Aorta (tissue), 5 donors: ENCODE results near the gene VSTM5. TPM values are rescaled to one million over a fixed set of nuclear protein-coding genes. Genes with fewer than 3 reads are reported as not detected.

Experiments used
- ATAC-seq: fragments of 200-7000 bp; cut with Tn5 transposase; one replicate; pipeline ENCODE4 v1.9.1; 2022; ENCODE audit warnings: moderate library complexity; ENCODE audit not compliant: low FRiP score
- DNase-seq, 2 donors: peaks; one replicate each; pipeline ENCODE4 v3.0.0-alpha.2; 2020
- H3K27ac ChIP-seq, 2 donors: one replicate each; pipeline ENCODE4 v1.5.1; 2013; ENCODE audit warnings: low read length in 2 of 2, mild to moderate bottlenecking in 2 of 2, moderate library complexity in 2 of 2, control low read depth in 1 of 2, inconsistent platforms in 1 of 2, low read depth in 1 of 2
- H3K27me3 ChIP-seq, 2 donors: one replicate each; pipeline ENCODE4 v1.6.1; 2013; ENCODE audit warnings: control low read depth in 1 of 2, low read length in 1 of 2, mild to moderate bottlenecking in 1 of 2, moderate library complexity in 1 of 2; ENCODE audit not compliant: insufficient read depth in 2 of 2, control insufficient read depth in 1 of 2
- H3K36me3 ChIP-seq, 2 donors: one replicate each; pipeline ENCODE4 v1.6.1; 2013; ENCODE audit warnings: control low read depth in 1 of 2, low read length in 1 of 2, mild to moderate bottlenecking in 1 of 2; ENCODE audit not compliant: insufficient read depth in 2 of 2, control insufficient read depth in 1 of 2
- H3K4me1 ChIP-seq, 2 donors: one replicate each; pipeline ENCODE4 v1.6.1; 2013; ENCODE audit warnings: low read length in 2 of 2, control low read depth in 1 of 2, mild to moderate bottlenecking in 1 of 2, moderate library complexity in 1 of 2; ENCODE audit not compliant: insufficient read depth in 2 of 2, control insufficient read depth in 1 of 2
- H3K4me3 ChIP-seq, 2 donors: one replicate each; pipeline ENCODE4 v1.5.1; 2013; ENCODE audit warnings: low read length in 2 of 2, control low read depth in 1 of 2, mild to moderate bottlenecking in 1 of 2
- H3K9me3 ChIP-seq: one replicate; pipeline ENCODE4 v1.6.1; 2013; ENCODE audit warnings: mild to moderate bottlenecking, low read length; ENCODE audit not compliant: control insufficient read depth
- WGBS, 2 donors: extraction: QIAGEN DNeasy Blood & Tissue Kit; methylation state at CpG; one replicate each; pipeline ENCODE4 v1.1.7; 2013; 5-methylcytosine and 5-hydroxymethylcytosine counted together
- intact Hi-C, 2 donors: fragments of 100-400 bp; cut with DNase I; formaldehyde crosslinking; loops; one replicate each; pipeline versions ENCODE4 v1.14.2 to v1.15.0; 2022
- polyA plus RNA-seq, 2 donors: library from polyadenylated mRNA; stranded (reverse); fragments of 200-250 nt; gene quantifications; one replicate each; pipeline ENCODE4 v1.2.3, GENCODE V29; 2013
- total RNA-seq, 2 donors: library from RNA; stranded (reverse); fragmentation: NEBNext Ultra II Directional; extraction: Animal tissue kit (Norgen Biotek cat#: 25700); gene quantifications; one replicate each; pipeline ENCODE4 v1.2.1, GENCODE V29; 2021
- donor health status: healthy with polysubstance abuse.
- donor health status: Bipolar disorder and iron deficiency.
- donor health status: DM: no; HTN: no; CAD: no.
- donor health status: DM: no; HTN: no; CAD: no.
- donor health status: DM: yes; HTN: yes; CAD: no.

The VSTM5 gene
- total and polyA plus RNA-seq, 4 donors, result 0.36 to 0.87 TPM; not detected in 2

GRCh38 chr11:93772123-93772522 lies 78.3 kb downstream of the VSTM5 start:
- H3K36me3 ChIP-seq, result no peaks in the 10 kb centered on the region
- no peaks in the 10 kb centered on the region for H3K27me3 ChIP-seq
- no peak overlapping the region for H3K4me3 ChIP-seq
- intact Hi-C loops, result no loop called here
- DNase-seq (no peak), ATAC-seq (no peak)
- H3K4me1 ChIP-seq, result no peaks in the 10 kb centered on the region
- WGBS, 2 donors, result 97 to 99% methylated on average over 4 of the region's 4 CpGs
- no peaks in the 10 kb centered on the region for H3K9me3 ChIP-seq
- no peak overlapping the region for H3K27ac ChIP-seq

DNA sequence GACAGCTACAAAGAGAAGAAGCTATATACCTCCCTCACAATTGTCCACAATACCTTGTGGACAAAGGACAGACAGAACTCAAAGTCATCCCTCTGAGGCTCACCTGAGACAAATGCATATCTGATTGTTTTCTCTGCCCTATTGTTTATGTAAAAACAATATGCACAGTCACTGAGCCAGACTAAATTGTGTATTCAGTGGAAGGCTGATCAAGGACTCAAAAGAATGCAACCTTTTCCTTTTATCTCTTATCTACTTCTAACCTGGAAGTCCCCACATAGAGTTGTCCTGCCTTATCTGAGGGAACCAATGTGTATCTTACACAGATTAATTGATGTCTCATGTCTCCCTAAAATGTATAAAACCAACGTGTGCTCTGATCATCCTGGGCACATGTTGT lies 80.3 kb downstream of the VSTM5 start:
- ATAC-seq (no peak), DNase-seq (no peak)
- Histone ChIP-seq H3K27me3 (no peaks in the 10 kb centered on the region), H3K36me3 (no peaks in the 10 kb centered on the region), H3K4me3 (no peak overlapping the region), H3K27ac (no peak overlapping the region), H3K4me1 (no peaks in the 10 kb centered on the region), H3K9me3 (no peaks in the 10 kb centered on the region)
- 55 to 61% methylated on average over 1 of the region's 1 CpG for WGBS, 2 donors
- intact Hi-C loops, result no loop called here

Other genes with a start within 250 kb of the VSTM5 start
- gene CEP295, start 188.9 kb downstream of the VSTM5 start, total RNA-seq, result 10 to 100 TPM in 1 of 2 donors, 1 to 10 TPM in 1; 9.4 to 13.7 TPM
- 1 to 10 TPM; 2.1 to 8.3 TPM for gene CEP295, start 188.9 kb downstream of the VSTM5 start, polyA plus RNA-seq
- 100 to 1,000 TPM; 110 to 111 TPM for gene TAF1D, start 109.1 kb downstream of the VSTM5 start, total RNA-seq
- 100 to 1,000 TPM; 121 to 152 TPM for gene TAF1D, start 109.1 kb downstream of the VSTM5 start, polyA plus RNA-seq
- gene C11orf54, start 108.9 kb downstream of the VSTM5 start, total RNA-seq, result 10 to 100 TPM; 26.3 to 31.2 TPM
- gene C11orf54, start 108.9 kb downstream of the VSTM5 start, polyA plus RNA-seq, result 10 to 100 TPM; 23.1 to 31.2 TPM
- gene MED17, start 66.3 kb downstream of the VSTM5 start, total RNA-seq, result 10 to 100 TPM; 30.9 to 33.1 TPM
- gene MED17, start 66.3 kb downstream of the VSTM5 start, polyA plus RNA-seq, result 10 to 100 TPM in 1 of 2 donors, 1 to 10 TPM in 1; 8.9 to 12.5 TPM
- gene HEPHL1, start 170.7 kb upstream of the VSTM5 start, total RNA-seq, result under 1 TPM in 1 of 2 donors, not detected in 1; 0.06 TPM
- under 1 TPM in 1 of 2 donors, not detected in 1; 0.25 TPM for gene HEPHL1, start 170.7 kb upstream of the VSTM5 start, polyA plus RNA-seq